T-helper 2 cell treated with Interferon-gamma antibody and Interleukin-4, amounts not matched to agents 5 μg/mL and 100 μg/mL, for 36 hours (primary cell): ENCODE data around the gene MSGN1.
"Not testable (repeated sequence)": the region's sequence is repeated elsewhere in the genome, so short reads cannot be mapped to it uniquely, and the experiment has no call there.

Experiments used
- DNase-seq: peaks from one replicate; pipeline ENCODE4 v3.0.0; 2021; ENCODE audit warnings: low spot score
- H3K27ac Mint-ChIP-seq: one replicate; pipeline ENCODE4 v1.8.0; 2021; ENCODE audit warnings: mild to moderate bottlenecking, mixed read lengths
- H3K27me3 Mint-ChIP-seq: one replicate; pipeline ENCODE4 v1.8.0; 2021; ENCODE audit warnings: low read depth, mixed read lengths
- H3K36me3 Mint-ChIP-seq: one replicate; pipeline ENCODE4 v1.8.0; 2021; ENCODE audit warnings: low read depth, mixed read lengths
- H3K4me1 Mint-ChIP-seq: one replicate; pipeline ENCODE4 v1.8.0; 2021; ENCODE audit warnings: low read depth, mixed read lengths
- H3K4me3 Mint-ChIP-seq: one replicate; pipeline ENCODE4 v1.8.0; 2022; ENCODE audit warnings: mild to moderate bottlenecking, moderate library complexity, mixed read lengths
- H3K9me3 Mint-ChIP-seq: one replicate; pipeline ENCODE4 v1.8.0; 2021; ENCODE audit warnings: mixed read lengths

Gene MSGN1

GRCh38 chr2:17815468-17816184 lies 634 bp upstream of the MSGN1 start:
- Mint-ChIP-seq H3K4me3 (no peak overlapping the region), H3K9me3 (no peaks in the 10 kb centered on the region), H3K4me1 (peaks cover 6% of the 10 kb centered on the region)

GRCh38 chr2:17818235-17818815 lies 2.1 kb downstream of the MSGN1 start:
- H3K27ac Mint-ChIP-seq, result no peak overlapping the region
- peaks cover 36% of the 10 kb centered on the region for H3K27me3 Mint-ChIP-seq
- H3K4me3 Mint-ChIP-seq, result no peak overlapping the region
- no peaks in the 10 kb centered on the region for H3K36me3 Mint-ChIP-seq
- H3K9me3 Mint-ChIP-seq, result no peaks in the 10 kb centered on the region
- H3K4me1 Mint-ChIP-seq, result peaks cover 25% of the 10 kb centered on the region
- DNase-seq, result no peak

More at GRCh38 chr2:17815468-17816184, 634 bp upstream of the MSGN1 start:
- Mint-ChIP-seq H3K27ac (no peak overlapping the region), H3K36me3 (no peaks in the 10 kb centered on the region), H3K27me3 (peaks cover 44% of the 10 kb centered on the region)
- no peak for DNase-seq

- Mint-ChIP-seq H3K27ac (no peak overlapping the region), H3K4me1 (peaks cover 21% of the 10 kb centered on the region), H3K36me3 (no peaks in the 10 kb centered on the region), H3K27me3 (peaks cover 30% of the 10 kb centered on the region), H3K4me3 (no peak overlapping the region), H3K9me3 (no peaks in the 10 kb centered on the region)
- no peak for DNase-seq
These were observed 4.8 kb downstream of the MSGN1 start for GRCh38 chr2:17821080-17821479.

- Mint-ChIP-seq H3K4me3 (peak overlapping the region; percentile 21), H3K9me3 (no peaks in the 10 kb centered on the region), H3K27me3 (peaks cover 28% of the 10 kb centered on the region), H3K36me3 (no peaks in the 10 kb centered on the region), H3K4me1 (peaks cover 19% of the 10 kb centered on the region), H3K27ac (peak overlapping the region; percentile 29)
- no peak for DNase-seq
These were observed 5.5 kb downstream of the MSGN1 start for GRCh38 chr2:17821535-17822444.

GRCh38 chr2:17822445-17823117 lies 6.3 kb downstream of the MSGN1 start:
- Mint-ChIP-seq H3K36me3 (no peaks in the 10 kb centered on the region), H3K27ac (no peak overlapping the region), H3K27me3 (peaks cover 25% of the 10 kb centered on the region), H3K4me3 (no peak overlapping the region), H3K4me1 (peaks cover 19% of the 10 kb centered on the region), H3K9me3 (no peaks in the 10 kb centered on the region)
- no peak for DNase-seq

- H3K36me3 Mint-ChIP-seq, H3K9me3 Mint-ChIP-seq, H3K27ac Mint-ChIP-seq, DNase-seq, H3K4me3 Mint-ChIP-seq: not testable (repeated sequence)
- Mint-ChIP-seq H3K4me1 (peaks cover 19% of the 10 kb centered on the region), H3K27me3 (peaks cover 29% of the 10 kb centered on the region)
These were observed 7.4 kb downstream of the MSGN1 start for GRCh38 chr2:17823646-17824045.

- no peaks in the 10 kb centered on the region for H3K9me3 Mint-ChIP-seq
- peaks cover 4% of the 10 kb centered on the region for H3K4me1 Mint-ChIP-seq
- peaks cover 44% of the 10 kb centered on the region for H3K27me3 Mint-ChIP-seq
- no peak overlapping the region for H3K4me3 Mint-ChIP-seq
- no peak for DNase-seq
- no peak overlapping the region for H3K27ac Mint-ChIP-seq
- H3K36me3 Mint-ChIP-seq, result no peaks in the 10 kb centered on the region
These were observed 11.1 kb downstream of the MSGN1 start for GRCh38 chr2:17827316-17827715.

GRCh38 chr2:17827785-17828184 lies 11.5 kb downstream of the MSGN1 start:
- Mint-ChIP-seq H3K36me3 (no peaks in the 10 kb centered on the region), H3K4me3 (no peak overlapping the region), H3K9me3 (no peaks in the 10 kb centered on the region), H3K27ac (no peak overlapping the region), H3K27me3 (peaks cover 46% of the 10 kb centered on the region), H3K4me1 (peaks cover 1% of the 10 kb centered on the region)
- DNase-seq, result no peak

- peak; percentile 17 for DNase-seq
- Mint-ChIP-seq H3K9me3 (no peaks in the 10 kb centered on the region), H3K4me1 (no peaks in the 10 kb centered on the region), H3K4me3 (peak overlapping the region; percentile 17), H3K27me3 (peaks cover 54% of the 10 kb centered on the region), H3K27ac (no peak overlapping the region), H3K36me3 (no peaks in the 10 kb centered on the region)
These were observed 14.1 kb downstream of the MSGN1 start for GRCh38 chr2:17830053-17831034.

- Mint-ChIP-seq H3K4me1 (no peaks in the 10 kb centered on the region), H3K27me3 (peaks cover 44% of the 10 kb centered on the region), H3K4me3 (no peak overlapping the region), H3K27ac (no peak overlapping the region), H3K9me3 (no peaks in the 10 kb centered on the region), H3K36me3 (no peaks in the 10 kb centered on the region)
- no peak for DNase-seq
These were observed 19.3 kb downstream of the MSGN1 start for GRCh38 chr2:17835516-17835915.

- H3K36me3 Mint-ChIP-seq, result no peaks in the 10 kb centered on the region
- H3K27me3 Mint-ChIP-seq, result peaks cover 24% of the 10 kb centered on the region
- no peak overlapping the region for H3K27ac Mint-ChIP-seq
- H3K4me1 Mint-ChIP-seq, result no peaks in the 10 kb centered on the region
- no peak for DNase-seq
- no peaks in the 10 kb centered on the region for H3K9me3 Mint-ChIP-seq
- H3K4me3 Mint-ChIP-seq, result no peak overlapping the region
These were observed 23.7 kb downstream of the MSGN1 start for GRCh38 chr2:17839959-17840358.

- Mint-ChIP-seq H3K9me3 (no peaks in the 10 kb centered on the region), H3K4me3 (no peak overlapping the region), H3K36me3 (no peaks in the 10 kb centered on the region), H3K4me1 (no peaks in the 10 kb centered on the region), H3K27ac (no peak overlapping the region), H3K27me3 (peaks cover 13% of the 10 kb centered on the region)
- no peak for DNase-seq
These were observed 27.2 kb downstream of the MSGN1 start for GRCh38 chr2:17843457-17843856.

GRCh38 chr2:17845806-17846205 lies 29.5 kb downstream of the MSGN1 start:
- no peaks in the 10 kb centered on the region for H3K9me3 Mint-ChIP-seq
- no peaks in the 10 kb centered on the region for H3K36me3 Mint-ChIP-seq
- no peak for DNase-seq
- peaks cover 6% of the 10 kb centered on the region for H3K27me3 Mint-ChIP-seq
- no peak overlapping the region for H3K27ac Mint-ChIP-seq
- H3K4me3 Mint-ChIP-seq, result no peak overlapping the region
- no peaks in the 10 kb centered on the region for H3K4me1 Mint-ChIP-seq
